NCI-H2029 treated with DMSO at 0.1 percent for 48 hours (cell line): ENCODE measurements around the gene CDH12.
A peak's percentile ranks its signal among the peaks of the same experiment; 100 is the strongest.

ENCODE experiments used
- DNase-seq: peaks from one replicate; lab custom pipeline; 2025; lab: John Stamatoyannopoulos, UW

Gene CDH12

DNA sequence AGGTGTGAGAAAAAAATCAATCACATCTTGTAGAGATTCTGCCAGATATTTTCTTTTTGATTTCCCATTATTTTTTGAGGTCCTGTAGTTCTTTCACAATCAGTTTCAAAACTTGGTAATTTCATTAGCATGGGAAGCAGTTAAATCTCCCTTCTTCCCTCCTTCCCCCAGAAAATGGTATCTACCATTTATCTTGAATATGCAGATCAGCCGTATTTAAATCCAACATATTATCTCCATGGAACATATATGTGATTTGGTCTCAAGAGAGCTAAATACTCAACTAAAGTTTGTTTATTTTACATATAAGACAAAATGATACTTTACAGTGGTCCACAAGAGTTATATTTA, 1034.8 kb downstream of the CDH12 start:
- no peak for DNase-seq

DNA sequence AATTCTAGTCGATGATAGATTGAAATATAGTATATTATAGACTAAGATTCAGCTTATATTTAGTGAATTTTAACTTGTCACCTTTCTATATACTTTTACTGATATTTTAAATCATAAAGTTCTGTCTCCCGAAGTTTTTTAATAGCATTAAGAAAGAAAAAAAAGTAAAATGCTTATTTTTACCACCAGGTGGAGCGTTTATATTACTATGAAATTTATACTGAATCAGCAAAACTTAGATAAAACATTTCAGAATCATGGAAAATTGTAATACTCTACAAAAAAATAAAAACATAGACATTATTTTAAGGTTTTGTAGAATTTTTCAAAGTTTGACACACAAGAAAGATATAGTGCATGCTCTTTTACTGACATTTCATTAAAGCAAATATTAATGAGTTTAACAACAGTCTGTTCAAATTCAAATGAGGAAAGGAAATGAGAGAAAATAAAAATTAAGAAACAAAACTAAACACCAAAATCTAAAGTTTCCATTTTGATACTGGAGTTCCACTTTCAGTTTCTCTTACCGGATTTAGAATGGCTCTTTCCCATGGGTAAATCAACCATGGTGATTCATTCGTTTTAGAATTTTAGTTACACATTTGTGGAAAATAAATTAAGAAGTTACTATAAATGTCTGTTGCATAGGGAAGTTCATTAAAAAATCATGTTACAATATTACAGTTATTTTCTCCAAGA, 1035.3 kb downstream of the CDH12 start:
- no peak for DNase-seq

DNA sequence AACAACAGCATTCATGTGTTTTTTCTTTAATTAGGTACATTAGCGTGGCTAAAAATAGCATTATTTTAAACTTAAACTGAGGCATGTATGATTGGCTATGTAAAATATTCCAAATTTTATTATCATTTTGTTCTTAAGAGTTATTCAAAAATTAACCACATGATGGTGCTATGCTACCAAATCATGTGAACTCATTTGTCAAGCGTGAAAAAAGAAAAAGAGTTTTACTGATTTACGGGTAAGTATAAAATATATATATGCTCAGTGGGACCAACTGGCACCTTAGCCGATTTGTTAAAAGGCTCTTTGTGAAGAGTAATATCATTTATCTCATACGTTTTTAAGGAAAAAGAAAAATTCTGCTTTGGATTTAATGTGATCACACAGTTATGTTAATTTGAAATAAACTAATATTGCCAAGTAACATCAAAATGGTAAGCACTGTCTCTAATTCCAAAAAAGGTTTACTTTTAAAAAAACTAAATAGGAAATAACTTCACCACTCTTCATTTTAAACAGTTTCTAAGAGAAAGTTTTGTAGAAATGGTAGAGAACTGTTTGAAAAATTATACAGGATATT, 1042.3 kb downstream of the CDH12 start:
- peak; percentile 8 for DNase-seq

DNA sequence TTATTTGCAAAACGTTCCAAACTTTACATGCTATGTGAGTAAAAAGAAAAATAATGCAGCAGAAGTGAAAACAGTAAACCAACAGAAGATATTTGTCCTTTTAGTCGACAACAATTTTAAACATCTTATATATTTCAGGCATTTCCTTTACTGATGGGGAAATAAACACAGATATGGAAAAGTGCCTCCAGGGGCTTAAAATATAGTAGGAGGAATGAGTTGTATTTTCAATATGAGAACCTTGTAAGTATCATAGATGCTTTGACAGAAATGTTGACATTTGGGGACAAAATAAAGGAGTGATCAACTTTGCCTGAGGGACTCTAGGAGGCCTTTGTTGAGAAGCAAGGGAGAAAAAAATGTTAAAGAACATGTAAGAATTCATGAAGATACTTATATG, 1043.5 kb downstream of the CDH12 start:
- DNase-seq, result no peak

DNA sequence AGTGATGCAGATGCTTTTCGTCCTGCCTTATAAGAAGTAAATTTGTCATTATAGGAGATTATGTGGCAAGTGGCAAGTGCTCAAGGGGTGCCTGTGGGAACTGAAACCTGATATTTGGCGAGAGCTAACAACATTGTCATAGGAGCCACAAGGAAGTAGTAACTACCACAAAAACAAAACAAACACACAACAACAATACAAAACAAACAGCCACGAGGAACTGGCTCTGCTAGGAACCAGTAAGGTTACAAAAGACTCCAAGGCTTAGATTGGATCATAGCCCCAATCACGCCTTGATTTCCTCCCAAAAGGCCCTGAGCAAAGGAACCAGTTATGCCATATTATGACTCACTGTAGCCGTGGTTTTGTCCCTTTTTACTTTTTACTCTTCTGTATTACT, 1045.2 kb downstream of the CDH12 start:
- peak; percentile 73 for DNase-seq

DNA sequence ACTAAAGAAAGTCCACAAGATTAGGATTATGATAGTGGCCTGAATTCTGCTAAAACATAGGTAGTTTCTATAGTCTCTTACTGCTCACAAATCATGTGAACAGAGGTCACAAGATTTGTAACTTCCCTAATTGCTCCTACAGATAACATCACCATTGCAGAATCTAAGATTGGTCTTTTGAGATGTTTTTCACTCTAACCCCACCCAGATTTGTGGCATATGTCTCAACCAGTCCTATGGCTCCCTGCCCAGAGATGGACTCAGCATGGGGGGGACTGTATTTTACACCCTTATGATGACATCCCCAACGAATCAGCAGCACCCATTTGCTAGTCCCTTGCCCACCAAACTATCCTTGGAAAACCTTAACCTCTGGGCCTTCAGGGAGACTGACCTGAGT, 1046.2 kb downstream of the CDH12 start:
- no peak for DNase-seq

DNA sequence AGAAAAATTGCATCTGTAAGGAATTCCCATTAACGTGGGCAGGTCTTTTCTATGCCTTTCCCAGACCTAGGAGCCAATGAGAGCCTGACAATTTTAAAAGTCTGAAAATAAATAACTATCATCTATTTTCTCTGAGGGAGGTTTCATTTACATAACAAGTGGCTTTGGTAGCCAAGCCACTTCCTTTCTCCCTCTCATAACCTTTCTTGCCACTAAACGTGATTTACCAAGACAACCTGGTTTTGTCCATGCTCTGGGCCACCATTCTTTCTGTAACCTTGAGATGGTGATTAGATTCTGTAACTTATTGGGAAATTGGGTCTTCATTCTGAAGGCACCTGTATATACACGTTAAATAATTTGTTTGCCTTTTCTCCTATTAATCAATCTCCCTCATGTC, 1046.9 kb downstream of the CDH12 start:
- no peak for DNase-seq

DNA sequence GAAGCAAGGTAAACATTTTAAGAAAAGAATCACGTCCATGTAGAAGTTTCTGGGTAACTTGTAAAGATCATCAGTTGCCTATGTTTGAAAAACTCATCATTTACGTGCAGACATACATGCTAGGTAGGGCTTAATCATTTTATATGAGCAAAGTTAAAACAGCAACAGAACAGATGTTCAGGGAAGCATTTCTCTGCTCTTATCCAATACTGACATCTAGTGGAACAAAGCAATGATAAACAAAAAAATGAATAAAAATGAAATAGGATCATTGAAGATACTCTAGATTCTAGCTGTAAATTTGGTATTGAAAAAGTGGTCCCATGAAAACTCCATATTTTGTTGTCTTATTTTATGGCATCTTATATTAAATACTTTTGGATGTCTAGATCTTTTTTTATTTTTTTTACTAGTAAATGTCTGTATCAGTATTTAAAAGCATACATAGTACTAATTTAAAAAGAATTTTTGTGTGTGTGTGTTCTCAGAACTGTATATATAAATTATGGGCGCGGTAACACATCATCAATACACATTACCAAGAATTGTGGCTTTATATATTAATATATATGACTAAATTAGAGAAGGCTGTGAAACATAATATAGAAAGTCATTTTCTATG, 1050.2 kb downstream of the CDH12 start:
- peak; percentile 27 for DNase-seq

DNA sequence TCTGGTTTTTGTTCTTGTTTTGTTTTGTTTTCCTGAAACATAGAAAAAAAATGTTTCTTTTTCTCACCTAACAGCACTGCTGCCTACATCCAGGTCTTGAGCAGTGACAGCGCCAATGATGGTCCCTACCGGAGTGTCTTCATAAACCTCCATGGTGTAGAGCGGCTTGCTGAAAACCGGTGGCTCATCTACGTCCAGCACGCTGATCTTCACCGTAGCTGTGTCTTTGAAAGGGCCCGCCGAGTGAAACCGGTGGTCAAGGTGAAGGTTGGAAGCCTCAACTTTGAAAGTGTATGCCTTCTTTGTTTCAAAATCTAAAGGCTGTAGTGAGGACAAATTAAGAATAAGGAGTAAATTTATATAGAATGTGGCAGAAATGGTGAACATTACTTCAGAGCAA, 1051.0 kb downstream of the CDH12 start:
- no peak for DNase-seq

DNA sequence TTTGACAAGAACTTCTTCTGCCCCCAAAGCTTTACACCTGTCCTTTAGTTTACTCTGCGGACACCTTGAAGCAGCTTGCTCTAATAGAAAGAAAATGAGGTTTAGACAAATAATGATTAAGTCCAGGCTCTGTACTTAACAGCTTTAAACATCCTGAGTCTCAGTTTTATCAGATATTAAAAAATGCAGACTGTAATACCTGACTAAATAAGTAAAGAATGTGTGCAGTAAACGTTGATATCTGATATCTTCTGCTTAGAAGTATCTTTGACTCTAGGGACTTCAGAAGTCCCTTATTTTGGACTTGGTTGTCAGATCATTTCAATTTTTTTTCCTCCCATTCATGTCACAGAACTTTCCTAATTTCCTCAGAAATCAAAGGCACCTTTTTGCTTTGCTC, 1060.4 kb downstream of the CDH12 start:
- DNase-seq, result no peak

DNA sequence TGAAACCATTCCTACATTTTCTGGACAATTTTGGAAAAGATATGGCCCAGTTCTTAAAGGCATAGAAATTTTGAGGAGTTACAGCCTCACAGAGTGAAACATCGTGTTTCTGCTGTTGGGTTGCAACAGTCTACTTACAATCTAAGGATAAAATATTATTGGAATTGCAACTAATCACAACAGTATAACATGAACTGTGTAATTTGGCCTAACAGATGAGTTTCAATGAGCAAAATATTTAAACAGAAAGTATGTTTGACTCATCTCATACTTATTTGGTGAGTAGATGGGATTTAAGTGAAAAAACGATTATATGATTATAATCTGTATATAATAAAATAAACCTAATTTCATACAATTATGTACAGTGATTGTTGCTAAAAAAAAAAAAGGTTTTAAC, 1061.8 kb downstream of the CDH12 start:
- no peak for DNase-seq

DNA sequence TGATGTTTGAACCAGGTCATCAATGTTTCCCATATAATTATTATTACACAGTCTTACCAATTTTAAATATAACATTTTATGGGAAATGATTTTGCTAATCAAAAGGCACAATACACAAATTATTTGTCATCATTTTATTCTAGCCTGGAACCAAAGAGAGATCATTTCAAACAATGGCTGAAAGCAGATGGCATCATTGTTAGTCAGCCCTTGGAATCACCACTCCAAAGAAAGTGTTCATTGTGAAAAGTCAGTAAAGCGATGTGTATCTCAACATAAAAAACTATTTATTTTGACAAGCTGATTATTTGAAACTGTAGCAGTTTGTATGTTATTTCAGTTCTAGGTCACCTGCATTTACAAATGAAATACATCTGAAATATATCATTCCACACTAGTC, 1068.7 kb downstream of the CDH12 start:
- DNase-seq, result no peak

DNA sequence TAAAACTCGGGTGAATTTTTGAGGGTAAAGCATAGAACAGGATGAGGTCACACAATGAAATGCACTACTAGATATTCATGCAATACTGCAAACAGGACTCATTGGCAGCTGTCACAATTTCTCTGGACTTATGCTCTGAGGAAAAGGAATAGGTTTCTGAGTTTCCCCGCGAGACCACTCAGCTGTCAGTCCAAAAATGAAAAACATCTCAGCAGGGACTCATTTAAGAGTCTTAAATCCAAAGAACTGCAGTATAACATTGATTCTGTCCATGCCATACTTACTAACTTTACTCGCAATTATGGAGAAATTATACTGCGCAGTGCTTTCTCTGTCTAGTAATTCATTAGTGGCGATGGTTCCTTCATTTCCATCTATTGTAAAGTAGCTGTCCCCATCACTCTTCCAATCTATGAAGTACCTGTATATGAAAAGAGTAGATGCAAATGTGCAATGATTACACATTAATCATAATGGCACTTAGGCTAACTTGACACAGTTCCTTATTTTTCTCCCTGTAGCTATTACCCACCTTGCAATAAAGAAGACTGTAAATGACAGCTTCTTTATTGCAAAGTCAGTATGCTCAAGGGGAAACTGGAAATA, 1070.0 kb downstream of the CDH12 start:
- DNase-seq, result no peak

DNA sequence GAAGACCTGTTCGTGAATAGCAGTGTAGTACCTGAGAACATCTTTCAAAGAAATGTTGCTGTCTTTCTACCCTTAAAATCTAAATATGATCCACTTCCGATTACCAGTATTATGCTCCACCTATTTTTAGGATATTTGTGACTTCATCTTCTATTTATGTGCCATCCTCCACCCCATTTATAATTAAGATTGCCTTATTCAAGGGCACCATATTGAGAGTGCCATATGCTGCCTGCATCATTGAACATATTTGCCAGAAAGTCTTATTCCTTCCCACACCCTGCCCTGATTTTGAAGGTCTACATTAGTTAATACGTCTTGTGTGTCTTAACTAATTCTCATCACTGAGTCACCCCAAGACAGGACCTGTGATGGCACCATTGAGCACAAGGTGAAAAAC, 1076.7 kb downstream of the CDH12 start:
- DNase-seq, result no peak

DNA sequence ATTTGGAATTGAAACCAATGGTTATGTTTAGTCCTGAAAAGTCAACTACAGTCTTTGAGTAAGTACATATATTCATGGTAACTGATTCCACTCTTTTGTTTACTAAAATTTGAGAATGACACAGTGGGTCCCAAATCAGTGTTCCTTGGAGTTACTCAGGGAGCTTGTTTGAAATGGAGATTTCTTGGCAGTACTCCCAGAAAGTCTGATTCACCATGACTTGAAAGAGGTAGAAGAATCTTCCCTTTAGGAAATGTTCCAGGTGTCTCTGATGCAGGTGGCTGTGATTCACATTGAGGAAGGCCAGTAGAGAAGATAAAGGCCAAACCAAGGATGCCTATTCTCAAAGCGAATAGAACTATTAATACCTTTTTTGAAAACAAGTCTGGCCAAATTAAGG, 1078.3 kb downstream of the CDH12 start:
- no peak for DNase-seq

DNA sequence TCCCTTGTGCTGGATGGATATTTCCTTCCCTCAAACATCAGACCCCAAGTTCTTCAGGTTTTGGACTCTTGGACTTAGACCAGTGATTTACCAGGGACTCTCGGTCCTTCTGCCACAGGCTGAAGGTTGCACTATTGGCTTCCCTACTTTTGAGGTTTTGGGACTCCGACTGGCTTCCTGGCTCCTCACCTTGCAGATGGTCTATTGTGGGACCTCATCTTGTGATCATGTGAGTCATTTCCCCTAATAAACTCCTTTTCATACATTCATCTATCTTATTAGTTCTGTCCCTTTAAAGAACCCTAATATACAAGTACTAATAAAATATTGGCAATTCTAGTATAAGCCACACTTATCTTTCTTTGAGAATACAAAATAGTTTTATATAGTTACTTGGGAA, 1078.9 kb downstream of the CDH12 start:
- DNase-seq, result no peak

DNA sequence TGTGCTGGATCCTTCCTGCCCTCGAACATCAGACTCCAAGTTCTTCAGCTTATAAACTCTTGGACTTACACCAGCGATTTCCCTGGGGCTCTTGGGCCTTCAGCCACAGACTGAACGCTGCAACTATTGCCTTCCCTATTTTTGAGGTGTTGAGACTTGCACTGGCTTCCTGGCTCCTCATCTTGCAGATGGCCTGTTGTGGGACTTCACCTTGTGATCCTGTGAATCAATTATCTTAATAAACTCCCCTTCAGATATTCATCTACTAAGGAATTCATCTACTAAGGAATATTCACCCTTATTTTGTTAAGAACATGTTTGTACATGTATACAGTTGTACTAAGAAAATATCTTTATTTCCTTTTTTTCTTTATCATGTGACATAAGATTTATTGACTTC, 1079.7 kb downstream of the CDH12 start:
- DNase-seq, result no peak

DNA sequence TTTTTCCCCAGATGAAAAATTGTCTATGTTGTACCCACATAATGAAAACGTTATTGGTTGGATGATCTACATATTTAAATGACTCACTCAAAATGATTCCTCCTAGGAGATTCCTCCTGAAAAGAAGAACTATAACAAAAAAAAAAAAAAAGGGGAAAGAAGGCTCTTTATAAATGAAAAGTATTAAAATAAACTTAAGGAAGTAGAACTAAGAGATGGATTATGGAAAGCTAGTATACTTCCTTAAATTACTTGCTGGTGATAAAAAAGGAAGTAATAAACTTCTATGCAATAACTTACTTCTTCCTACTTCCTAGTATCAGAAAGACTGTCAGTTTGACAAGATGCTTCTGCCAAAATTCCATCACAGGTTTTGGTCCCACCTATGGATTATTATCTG, 1087.7 kb downstream of the CDH12 start:
- DNase-seq, result no peak

DNA sequence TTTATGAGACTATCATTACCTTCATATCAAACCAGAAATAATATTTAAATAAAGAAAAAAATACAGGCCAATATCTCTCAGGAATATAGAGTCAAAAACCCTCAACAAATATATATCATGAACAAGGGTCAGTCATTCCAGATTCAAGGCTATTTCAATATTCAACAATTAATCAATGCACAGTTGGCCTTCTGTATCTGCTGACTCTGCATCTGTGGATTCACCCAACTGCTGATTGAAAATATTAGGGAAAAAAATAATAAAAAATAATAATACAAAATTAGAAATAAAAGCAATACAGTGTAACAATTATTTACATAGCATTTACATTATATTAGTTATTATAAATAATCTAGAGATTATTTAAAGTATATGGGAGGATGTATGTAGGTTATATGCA, 1114.0 kb downstream of the CDH12 start:
- no peak for DNase-seq

DNA sequence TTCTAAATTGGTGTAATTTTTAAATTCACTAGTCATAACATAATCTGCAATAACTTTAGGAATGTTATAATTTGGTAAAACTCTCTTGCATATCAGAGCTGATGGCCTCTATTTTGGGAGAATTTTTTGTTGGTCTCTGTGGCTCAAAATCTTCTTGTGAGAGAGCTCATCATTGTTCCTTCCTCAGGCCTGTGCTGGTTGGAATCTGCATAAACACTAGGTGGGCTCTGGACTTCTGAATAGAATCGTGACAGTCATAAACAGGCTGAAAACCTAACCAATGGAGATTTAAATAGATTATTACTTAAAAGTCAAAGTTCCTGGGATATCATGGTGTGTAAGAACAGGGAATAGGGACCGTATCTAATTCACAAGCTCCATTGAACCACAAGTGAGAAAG, 1129.6 kb downstream of the CDH12 start:
- DNase-seq, result no peak

DNA sequence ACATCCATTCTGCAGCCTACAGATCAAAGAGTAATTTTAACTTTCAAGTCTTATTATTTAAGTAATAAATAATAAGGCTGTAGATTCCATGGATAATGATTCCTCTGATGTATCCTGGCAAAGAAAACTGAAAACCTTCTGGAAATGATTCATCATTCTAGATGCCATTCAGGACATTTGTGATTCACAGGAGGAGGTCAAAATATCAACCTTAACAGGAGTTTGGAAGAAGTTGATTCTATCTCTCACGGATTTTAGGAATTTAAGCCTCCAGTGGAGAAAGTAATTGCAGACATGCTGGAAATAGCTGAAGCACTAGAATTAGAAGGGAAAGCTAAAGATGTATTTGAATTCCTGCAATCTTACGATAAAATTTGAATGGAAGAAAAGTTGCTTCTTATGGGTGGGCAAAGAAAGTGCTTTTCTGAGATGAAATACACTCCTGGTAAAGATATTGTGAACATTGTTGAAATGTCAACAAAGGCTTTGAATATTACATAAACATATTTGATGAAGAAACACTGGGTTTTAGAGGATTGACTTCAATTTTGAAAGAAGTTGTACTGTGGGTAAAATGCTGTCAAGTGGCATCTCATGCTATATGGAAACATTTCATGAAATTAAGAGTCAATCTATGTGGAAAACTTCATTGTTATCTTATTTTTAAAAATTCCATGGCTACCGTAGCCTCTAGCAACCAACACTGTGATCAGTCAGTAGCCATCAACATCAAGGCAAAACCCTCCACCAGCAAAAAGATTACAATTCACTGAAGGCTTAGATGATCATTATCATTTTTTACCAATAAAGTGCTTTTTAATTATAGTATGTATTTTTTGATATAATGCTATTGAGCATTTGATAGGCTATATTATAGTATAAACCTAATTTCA, 1141.0 kb downstream of the CDH12 start:
- DNase-seq, result no peak

DNA sequence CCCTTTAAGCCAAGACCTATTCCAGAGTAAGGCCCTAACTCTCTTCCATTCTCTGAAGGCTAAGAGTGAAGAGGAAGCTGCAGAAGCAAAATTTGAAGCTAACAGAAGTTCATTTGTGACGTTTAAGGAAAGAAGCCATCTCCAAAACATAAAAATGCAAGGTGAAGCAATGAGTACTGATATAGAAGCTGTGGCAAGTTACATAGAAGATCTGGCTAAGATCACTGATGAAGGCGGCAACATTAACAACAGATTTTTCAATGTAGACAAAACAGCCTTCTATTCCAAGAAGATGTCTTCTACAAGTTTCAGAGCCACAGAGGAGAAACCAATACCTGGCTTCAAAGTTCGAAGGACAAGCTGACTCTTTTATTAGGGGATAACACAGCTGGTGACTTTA, 1143.4 kb downstream of the CDH12 start:
- no peak for DNase-seq
